Fibroblast of lung (primary cell): Measurements from ENCODE around the gene TMC6.

Experiments
- CTCF ChIP-seq, 2 donors: IDR thresholded peaks in 1 of 2; conservative IDR thresholded peaks in 1 of 2; 1 replicate in 1 of 2; 2 replicates in 1 of 2; pipeline ENCODE4 v1.5.1; 2011 to 2012; ENCODE audit warnings: low read length in 2 of 2, control low read depth in 1 of 2, inconsistent platforms in 1 of 2, low read depth in 1 of 2, mild to moderate bottlenecking in 1 of 2
- EZH2 ChIP-seq: IDR thresholded peaks from 2 replicates; pipeline ENCODE4 v1.5.1; 2012; ENCODE audit warnings: low read length, control low read depth, mild to moderate bottlenecking; ENCODE audit errors: missing control alignments

GRCh38 chr17:78132084-78132676 is 3.6 kb upstream of the TMC6 start:
- TF ChIP-seq EZH2, result no peak
- no peak for TF ChIP-seq CTCF (conservative IDR thresholded peaks at IDR 0.05 in 1 of 2, IDR thresholded peaks at IDR 0.05 in 1 of 2; ENCODE audit: low read depth in 1 of 2, low read length in 2 of 2)
